CD4-positive, alpha-beta T cell (primary cell): Measurements from ENCODE around the gene CYSRT1. TPM values are rescaled to one million over a fixed set of nuclear protein-coding genes. Genes with fewer than 3 reads are reported as not detected.

ENCODE experiments used
- ATAC-seq: fragments of 200-7000 bp; cut with Tn5 transposase; one replicate; pipeline ENCODE4 v1.10.0; 2022; ENCODE audit warnings: mild to moderate bottlenecking; ENCODE audit not compliant: poor library complexity
- CTCF ChIA-PET: fragments of 350-600 bp; sonication (Branson Sonifier 250); formaldehyde crosslinking; loops from one replicate; lab custom pipeline; 2021; ENCODE audit warnings: antibody characterized with exemption, inconsistent platforms; lab: Charles Lee
- POLR2A ChIA-PET: fragments of 350-600 bp; sonication (Branson Sonifier 250); formaldehyde crosslinking; loops from one replicate; lab custom pipeline; 2021; ENCODE audit warnings: antibody characterized with exemption, inconsistent platforms; lab: Charles Lee
- DNase-seq, 14 experiments: peaks; one replicate each; pipeline ENCODE4 v3.0.0-alpha.2; 2013 to 2020; ENCODE audit warnings: mixed read lengths in 2 of 14
- H3K27ac ChIP-seq, 2 donors: one replicate each; pipeline versions ENCODE4 v1.5.1 to v1.7.0; 2013; ENCODE audit warnings: low read length in 2 of 2, low read depth in 1 of 2, mild to moderate bottlenecking in 1 of 2
- H3K27me3 ChIP-seq, 2 experiments: 1 replicate in 1 of 2; 2 replicates in 1 of 2; pipeline versions ENCODE4 v1.6.1 to v1.7.0; 2013; ENCODE audit warnings: low read length in 2 of 2, control low read depth in 1 of 2, mild to moderate bottlenecking in 1 of 2, moderate library complexity in 1 of 2; ENCODE audit not compliant: insufficient read depth in 2 of 2, control insufficient read depth in 1 of 2
- H3K36me3 ChIP-seq: one replicate; pipeline ENCODE4 v1.6.1; 2013; ENCODE audit warnings: low read length, control low read depth; ENCODE audit not compliant: insufficient read depth
- H3K4me1 ChIP-seq: one replicate; pipeline ENCODE4 v1.6.1; 2013; ENCODE audit warnings: low read length, control low read depth; ENCODE audit not compliant: insufficient read depth
- H3K4me3 ChIP-seq: one replicate; pipeline ENCODE4 v1.5.1; 2013; ENCODE audit warnings: mild to moderate bottlenecking, low read length, moderate library complexity
- H3K9me3 ChIP-seq, 2 experiments: 1 replicate in 1 of 2; 2 replicates in 1 of 2; pipeline versions ENCODE4 v1.6.1 to v1.7.0; 2013; ENCODE audit warnings: low read length in 2 of 2, mild to moderate bottlenecking in 2 of 2, control low read depth in 1 of 2, moderate library complexity in 1 of 2; ENCODE audit not compliant: control insufficient read depth in 1 of 2, insufficient read depth in 1 of 2
- H3K27ac Mint-ChIP-seq: one replicate; pipeline ENCODE4 v1.8.0; 2020; ENCODE audit warnings: mixed read lengths
- H3K27me3 Mint-ChIP-seq: one replicate; pipeline ENCODE4 v1.8.0; 2021; ENCODE audit warnings: mixed read lengths
- H3K36me3 Mint-ChIP-seq: one replicate; pipeline ENCODE4 v1.8.0; 2021; ENCODE audit warnings: low read depth, mixed read lengths
- H3K4me1 Mint-ChIP-seq: one replicate; pipeline ENCODE4 v1.8.0; 2021; ENCODE audit warnings: low read depth, mixed read lengths
- H3K4me3 Mint-ChIP-seq: one replicate; pipeline ENCODE4 v1.8.0; 2020; ENCODE audit warnings: mild to moderate bottlenecking, mixed read lengths
- H3K9me3 Mint-ChIP-seq: one replicate; pipeline ENCODE4 v1.8.0; 2020; ENCODE audit warnings: mixed read lengths
- intact Hi-C, 2 experiments: fragments of 100-400 bp; cut with DNase I in 1 of 2; cut with micrococcal nuclease in 1 of 2; formaldehyde crosslinking; loops; one replicate each; pipeline versions ENCODE4 v1.15.1 to v1.9.0; 2023 to 2025; cut with DNase I, micrococcal nuclease
- total RNA-seq, 174 experiments: library from RNA in 2 of 174; stranded (reverse) in 2 of 174; gene quantifications; one replicate each; pipeline ENCODE4 v1.2.3 and lab custom pipeline; 2021 to 2026
- TF ChIP-seq, protein P1 (sequence below): fragments of 200-600 bp; IDR thresholded peaks from one replicate; pipeline ENCODE4 v1.8.0; 2022; ENCODE audit warnings: antibody characterized with exemption, mild to moderate bottlenecking

Gene CYSRT1
- total RNA-seq, 2 experiments from 2014 or later: 0.33 to 0.42 TPM

- no peaks in the 10 kb centered on the region for H3K9me3 Mint-ChIP-seq
- Histone ChIP-seq H3K9me3 (no peaks in the 10 kb centered on the region), H3K36me3 (peaks cover 21% of the 10 kb centered on the region), H3K27me3 (no peaks in the 10 kb centered on the region), H3K4me3 (no peak overlapping the region), H3K27ac (no peak overlapping the region), H3K4me1 (peaks cover 28% of the 10 kb centered on the region)
- H3K27me3 Mint-ChIP-seq: no peaks in the 10 kb centered on the region
- H3K36me3 Mint-ChIP-seq: peaks cover 22% of the 10 kb centered on the region
- peak in 1 of 14 experiments; percentile 5 for DNase-seq
- H3K4me3 Mint-ChIP-seq: peak overlapping the region; percentile 85
- H3K4me1 Mint-ChIP-seq: peaks cover 12% of the 10 kb centered on the region
- POLR2A ChIA-PET: interaction anchor here (3.3 kb wide), 1 partner anchor 9 kb away, joined by 27 read pairs; the partner anchor contains the start of gene NELFB
- no peak for ATAC-seq
- TF ChIP-seq, protein P1, sequence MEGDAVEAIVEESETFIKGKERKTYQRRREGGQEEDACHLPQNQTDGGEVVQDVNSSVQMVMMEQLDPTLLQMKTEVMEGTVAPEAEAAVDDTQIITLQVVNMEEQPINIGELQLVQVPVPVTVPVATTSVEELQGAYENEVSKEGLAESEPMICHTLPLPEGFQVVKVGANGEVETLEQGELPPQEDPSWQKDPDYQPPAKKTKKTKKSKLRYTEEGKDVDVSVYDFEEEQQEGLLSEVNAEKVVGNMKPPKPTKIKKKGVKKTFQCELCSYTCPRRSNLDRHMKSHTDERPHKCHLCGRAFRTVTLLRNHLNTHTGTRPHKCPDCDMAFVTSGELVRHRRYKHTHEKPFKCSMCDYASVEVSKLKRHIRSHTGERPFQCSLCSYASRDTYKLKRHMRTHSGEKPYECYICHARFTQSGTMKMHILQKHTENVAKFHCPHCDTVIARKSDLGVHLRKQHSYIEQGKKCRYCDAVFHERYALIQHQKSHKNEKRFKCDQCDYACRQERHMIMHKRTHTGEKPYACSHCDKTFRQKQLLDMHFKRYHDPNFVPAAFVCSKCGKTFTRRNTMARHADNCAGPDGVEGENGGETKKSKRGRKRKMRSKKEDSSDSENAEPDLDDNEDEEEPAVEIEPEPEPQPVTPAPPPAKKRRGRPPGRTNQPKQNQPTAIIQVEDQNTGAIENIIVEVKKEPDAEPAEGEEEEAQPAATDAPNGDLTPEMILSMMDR: no peak
- peak overlapping the region; percentile 89 for H3K27ac Mint-ChIP-seq
- intact Hi-C loops: no loop called here
- CTCF ChIA-PET: interaction anchor here (1.8 kb wide), 1 partner anchor 8 kb away, joined by 4 read pairs; no protein-coding TSS in a partner anchor
These were observed 19.8 kb downstream of the CYSRT1 start for GRCh38 chr9:137244486-137245449.

GRCh38 chr9:137245450-137246421 is 20.8 kb downstream of the CYSRT1 start:
- peaks cover 21% of the 10 kb centered on the region for H3K36me3 ChIP-seq
- peak overlapping the region; percentile 4 for H3K4me3 Mint-ChIP-seq
- H3K27ac ChIP-seq: no peak overlapping the region
- peaks cover 12% of the 10 kb centered on the region for H3K4me1 Mint-ChIP-seq
- TF ChIP-seq, protein P1: no peak
- no peak overlapping the region for H3K27ac Mint-ChIP-seq
- peaks cover 21% of the 10 kb centered on the region for H3K4me1 ChIP-seq
- H3K36me3 Mint-ChIP-seq: peaks cover 22% of the 10 kb centered on the region
- H3K27me3 ChIP-seq: no peaks in the 10 kb centered on the region
- no peaks in the 10 kb centered on the region for H3K9me3 Mint-ChIP-seq
- POLR2A ChIA-PET: no interaction called here
- peak in 1 of 14 experiments; percentile 6 for DNase-seq
- CTCF ChIA-PET: interaction anchor here (1.8 kb wide), 1 partner anchor 9 kb away, joined by 4 read pairs; no protein-coding TSS in a partner anchor
- H3K9me3 ChIP-seq: no peaks in the 10 kb centered on the region
- H3K4me3 ChIP-seq: no peak overlapping the region
- ATAC-seq: no peak
- H3K27me3 Mint-ChIP-seq: no peaks in the 10 kb centered on the region
- intact Hi-C loops: no loop called here
